ENCODE data around the gene RRP9. TPM values are rescaled to one million over a fixed set of nuclear protein-coding genes. Genes with fewer than 3 reads are reported as not detected.

RRP9 gene
- total RNA-seq, 2 experiments from 2014 or later: 6.4 to 7.6 TPM

- H3K27ac ChIP-seq (ENCODE audit: low read depth in 1 of 2, low read length in 2 of 2): no peak overlapping the region
- H3K4me1 ChIP-seq (ENCODE audit: insufficient read depth, low read length): peaks cover 2% of the 10 kb centered on the region
- Mint-ChIP-seq H3K27ac (no peak overlapping the region), H3K27me3 (no peaks in the 10 kb centered on the region), H3K36me3 (ENCODE audit: low read depth) (peaks cover 67% of the 10 kb centered on the region), H3K4me1 (ENCODE audit: low read depth) (peaks cover 8% of the 10 kb centered on the region), H3K9me3 (no peaks in the 10 kb centered on the region), H3K4me3 (no peak overlapping the region)
- H3K9me3 ChIP-seq (ENCODE audit: control insufficient read depth in 1 of 2, insufficient read depth in 1 of 2, low read length in 2 of 2): no peaks in the 10 kb centered on the region
- intact Hi-C loops (cut with DNase I, micrococcal nuclease): no loop called here
- DNase-seq: peak in 1 of 14 experiments; percentile 17
- ChIA-PET CTCF (no interaction called here), POLR2A (no interaction called here)
- no peak for TF ChIP-seq CTCF (IDR thresholded peaks at IDR 0.05)
- H3K36me3 ChIP-seq (ENCODE audit: insufficient read depth, low read length): peaks cover 66% of the 10 kb centered on the region
- no peaks in the 10 kb centered on the region for H3K27me3 ChIP-seq (ENCODE audit: control insufficient read depth in 1 of 2, insufficient read depth in 2 of 2, low read length in 2 of 2)
- H3K4me3 ChIP-seq (ENCODE audit: low read length): no peak overlapping the region
- ATAC-seq (ENCODE audit: poor library complexity): no peak
Observed at GRCh38 chr3:51934991-51935885, 6.5 kb downstream of the RRP9 start.

GRCh38 chr3:51934139-51934850 is 7.4 kb downstream of the RRP9 start:
- CTCF ChIA-PET: no interaction called here
- H3K36me3 ChIP-seq (ENCODE audit: insufficient read depth, low read length): peaks cover 66% of the 10 kb centered on the region
- no peak for ATAC-seq (ENCODE audit: poor library complexity)

More at GRCh38 chr3:51934139-51934850, 7.4 kb downstream of the RRP9 start:
- intact Hi-C loops (cut with DNase I, micrococcal nuclease): no loop called here
- Mint-ChIP-seq H3K27ac (no peak overlapping the region), H3K9me3 (no peaks in the 10 kb centered on the region), H3K4me1 (ENCODE audit: low read depth) (peaks cover 4% of the 10 kb centered on the region), H3K36me3 (ENCODE audit: low read depth) (peaks cover 65% of the 10 kb centered on the region), H3K27me3 (no peaks in the 10 kb centered on the region), H3K4me3 (no peak overlapping the region)
- POLR2A ChIA-PET: no interaction called here
- H3K9me3 ChIP-seq (ENCODE audit: control insufficient read depth in 1 of 2, insufficient read depth in 1 of 2, low read length in 2 of 2): no peaks in the 10 kb centered on the region
- no peaks in the 10 kb centered on the region for H3K27me3 ChIP-seq (ENCODE audit: control insufficient read depth in 1 of 2, insufficient read depth in 2 of 2, low read length in 2 of 2)
- no peak overlapping the region for H3K27ac ChIP-seq (ENCODE audit: low read depth in 1 of 2, low read length in 2 of 2)
- no peaks in the 10 kb centered on the region for H3K4me1 ChIP-seq (ENCODE audit: insufficient read depth, low read length)
- no peak overlapping the region for H3K4me3 ChIP-seq (ENCODE audit: low read length)
- peak in 1 of 14 experiments; percentile 9 for DNase-seq
- no peak for TF ChIP-seq CTCF (IDR thresholded peaks at IDR 0.05)

All from CD4-positive, alpha-beta T cell (primary cell).